LNCAP (cell line): Measurements from ENCODE around the gene MOV10L1.

Source experiments
- TF ChIP-seq, protein P1 (sequence below): fragments of 450-650 bp; IDR thresholded peaks from 2 replicates; pipeline ENCODE4 v1.5.1; 2017; ENCODE audit warnings: mild to moderate bottlenecking

MOV10L1 gene

DNA sequence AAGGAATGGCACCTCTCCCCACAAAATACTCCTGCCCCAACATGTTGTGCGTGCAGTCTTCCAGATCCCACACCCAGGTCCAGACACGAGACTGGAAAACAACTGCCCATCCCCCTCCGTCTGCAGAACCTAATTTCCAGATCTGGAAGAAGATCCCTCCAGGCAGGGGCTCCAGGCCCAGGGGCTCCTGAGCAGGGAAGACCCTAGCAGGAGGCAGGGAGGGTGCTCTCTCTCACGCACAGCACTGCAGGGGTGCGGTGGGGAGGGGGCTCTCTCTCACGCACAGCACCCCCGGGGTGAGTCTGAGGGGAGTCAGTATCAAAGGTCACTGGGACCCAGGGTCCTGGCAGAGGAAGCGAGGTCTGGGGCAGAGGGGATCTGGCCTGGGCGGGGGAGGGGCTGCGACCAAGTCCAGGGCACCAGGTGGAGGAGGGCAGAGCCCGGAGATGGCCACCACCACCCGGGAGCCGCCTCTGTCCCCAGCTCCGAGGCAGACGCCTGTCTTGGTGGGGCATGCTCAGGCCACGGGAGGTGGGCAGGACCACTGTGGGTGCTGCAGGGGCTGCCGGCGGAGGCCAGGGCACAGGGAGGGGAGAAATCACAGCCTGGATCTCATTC, 6.2 kb upstream of the MOV10L1 start:
- TF ChIP-seq, protein P1, sequence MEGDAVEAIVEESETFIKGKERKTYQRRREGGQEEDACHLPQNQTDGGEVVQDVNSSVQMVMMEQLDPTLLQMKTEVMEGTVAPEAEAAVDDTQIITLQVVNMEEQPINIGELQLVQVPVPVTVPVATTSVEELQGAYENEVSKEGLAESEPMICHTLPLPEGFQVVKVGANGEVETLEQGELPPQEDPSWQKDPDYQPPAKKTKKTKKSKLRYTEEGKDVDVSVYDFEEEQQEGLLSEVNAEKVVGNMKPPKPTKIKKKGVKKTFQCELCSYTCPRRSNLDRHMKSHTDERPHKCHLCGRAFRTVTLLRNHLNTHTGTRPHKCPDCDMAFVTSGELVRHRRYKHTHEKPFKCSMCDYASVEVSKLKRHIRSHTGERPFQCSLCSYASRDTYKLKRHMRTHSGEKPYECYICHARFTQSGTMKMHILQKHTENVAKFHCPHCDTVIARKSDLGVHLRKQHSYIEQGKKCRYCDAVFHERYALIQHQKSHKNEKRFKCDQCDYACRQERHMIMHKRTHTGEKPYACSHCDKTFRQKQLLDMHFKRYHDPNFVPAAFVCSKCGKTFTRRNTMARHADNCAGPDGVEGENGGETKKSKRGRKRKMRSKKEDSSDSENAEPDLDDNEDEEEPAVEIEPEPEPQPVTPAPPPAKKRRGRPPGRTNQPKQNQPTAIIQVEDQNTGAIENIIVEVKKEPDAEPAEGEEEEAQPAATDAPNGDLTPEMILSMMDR: no peak

DNA sequence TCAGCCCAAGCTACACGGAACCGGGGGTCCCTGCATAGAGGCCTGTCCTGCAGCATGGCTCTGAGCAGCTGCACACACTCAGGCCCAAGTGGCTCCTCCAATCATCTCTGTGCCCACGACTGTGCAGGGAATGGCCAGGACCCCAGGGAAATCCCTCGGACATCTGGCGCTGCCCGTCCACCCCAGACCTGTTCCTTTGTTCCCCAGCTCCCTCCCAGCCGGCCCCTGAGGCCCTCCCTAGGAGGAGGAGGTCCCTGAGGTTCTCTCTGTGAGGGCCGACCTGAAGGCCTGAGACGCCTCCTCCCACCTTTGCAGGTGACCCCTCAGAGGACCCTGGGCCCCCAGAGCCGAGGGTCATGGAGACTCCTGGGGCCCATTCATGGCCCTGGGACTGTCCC, 5.7 kb upstream of the MOV10L1 start:
- TF ChIP-seq, protein P1: no peak

DNA sequence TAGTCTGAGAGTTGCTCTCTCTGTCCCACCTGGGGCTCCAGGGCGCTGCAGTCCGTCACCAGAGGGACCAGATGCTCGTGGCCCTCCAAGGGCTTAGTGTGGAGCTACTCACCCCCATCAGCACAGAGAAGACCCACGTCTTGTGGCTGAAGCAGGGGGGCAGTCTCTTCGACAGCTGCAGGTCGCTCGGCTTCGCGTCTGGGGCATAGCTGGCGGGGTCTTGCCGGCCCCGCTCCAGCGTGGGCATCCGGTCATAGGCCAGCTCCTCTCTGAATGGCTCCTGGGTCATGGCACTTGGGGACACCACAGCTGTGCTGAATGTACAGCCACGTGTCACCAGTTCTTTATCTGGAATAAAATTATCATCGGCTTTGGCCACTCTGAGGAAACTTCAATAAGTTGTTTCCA, 5.2 kb upstream of the MOV10L1 start:
- TF ChIP-seq, protein P1: no peak

DNA sequence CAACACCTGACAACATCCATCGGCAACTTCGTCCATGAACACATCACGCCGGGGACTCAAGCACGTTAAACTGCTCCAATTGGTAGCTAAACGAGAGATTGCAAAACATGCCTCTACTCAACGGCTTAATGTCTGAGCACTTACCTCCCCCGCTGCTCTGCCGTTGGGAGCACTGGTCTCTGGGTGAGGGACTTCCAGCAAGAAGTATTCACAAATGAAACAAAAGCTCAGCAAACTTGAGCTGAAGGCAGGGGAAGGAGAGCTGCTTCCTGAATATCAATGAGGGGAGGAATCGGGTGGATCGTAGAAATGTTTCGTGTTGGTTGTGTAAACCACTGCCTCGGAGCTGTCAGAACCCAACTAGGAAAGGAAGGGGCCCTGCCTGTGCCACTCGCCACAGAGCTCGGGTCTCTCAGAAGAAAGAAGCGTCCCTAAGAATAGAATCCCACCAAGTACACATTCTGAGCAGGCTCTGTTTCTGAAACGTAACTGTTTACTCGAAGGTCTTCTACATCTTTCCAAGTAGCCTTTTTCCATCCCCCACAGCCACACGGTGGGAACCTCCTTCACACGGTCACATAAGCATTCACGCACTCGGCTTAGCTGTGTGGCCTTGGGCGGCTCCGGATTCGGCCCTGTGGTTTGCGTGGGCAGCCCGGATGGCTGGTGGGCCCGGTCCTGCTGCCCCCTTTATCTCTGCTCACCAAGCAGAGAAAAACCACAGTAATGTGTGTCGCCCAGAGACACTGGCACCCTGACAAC, 4.4 kb upstream of the MOV10L1 start, which contains the start of gene MLC1:
Gene MLC1, minus strand, starts transcription at position 216 of the 762 bp plus-strand sequence. CDS start 524 bp downstream, outside the sequence.
- TF ChIP-seq, protein P1: no peak

DNA sequence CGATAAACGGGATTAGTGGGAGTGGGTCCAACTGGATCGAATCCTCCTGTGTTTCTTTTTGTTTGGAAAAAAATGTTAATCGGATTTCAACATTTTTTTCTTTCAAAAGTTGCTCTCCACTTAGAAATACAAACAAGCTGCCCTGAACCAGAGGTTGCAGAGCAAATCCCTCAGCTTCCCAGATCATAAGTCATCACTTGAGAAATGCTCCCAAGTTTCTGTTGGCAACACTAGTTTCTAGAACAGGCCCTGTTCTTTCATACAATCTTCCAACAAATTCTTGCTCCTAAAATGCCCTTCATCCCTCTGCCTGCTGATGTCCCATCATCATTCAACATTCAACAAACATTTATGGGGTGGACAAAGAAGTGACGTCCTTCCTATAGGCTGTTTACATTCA, 3.3 kb upstream of the MOV10L1 start:
- TF ChIP-seq, protein P1: no peak

DNA sequence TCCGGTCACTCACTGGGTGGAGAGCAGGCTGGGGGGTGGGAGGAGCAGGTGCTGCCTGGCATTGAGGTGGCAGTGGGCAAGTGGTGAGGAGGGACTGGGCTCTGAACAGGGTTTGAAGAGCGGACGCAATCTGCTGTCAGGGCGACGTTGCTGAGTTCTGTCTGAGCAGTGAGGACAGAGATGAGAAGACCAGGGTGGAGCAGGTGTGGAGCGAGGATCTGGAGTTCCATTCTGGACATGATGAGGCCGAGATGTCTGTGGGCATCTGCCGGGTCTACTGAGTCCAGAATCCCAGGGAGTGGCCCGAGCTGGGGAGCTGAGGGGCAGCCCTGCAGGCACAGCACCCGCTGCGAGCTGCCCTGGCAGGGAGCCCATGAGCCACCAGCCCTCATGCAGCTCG, 2.2 kb upstream of the MOV10L1 start:
- TF ChIP-seq, protein P1: no peak

DNA sequence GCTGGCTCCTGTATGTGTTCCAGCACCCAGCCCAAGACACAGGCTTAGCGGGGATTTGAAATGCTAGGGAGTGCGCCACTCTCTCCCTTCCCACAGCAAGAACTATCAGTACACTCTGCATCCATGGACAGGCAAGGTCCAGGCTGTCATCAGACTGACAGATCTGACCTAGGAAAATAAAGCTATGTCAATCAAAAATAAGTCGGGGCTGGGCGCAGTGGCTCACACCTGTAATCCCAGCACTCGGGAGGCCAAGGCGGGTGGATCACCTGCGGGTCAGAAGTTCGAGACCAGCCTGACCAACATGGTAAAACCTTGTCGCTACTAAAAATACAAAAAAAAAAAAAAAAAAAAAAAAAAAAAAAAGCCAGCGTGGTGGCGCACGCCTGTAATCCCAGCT, 1.7 kb upstream of the MOV10L1 start:
- TF ChIP-seq, protein P1: no peak
